SK-N-SH (cell line): Measurements from ENCODE around the gene B4GALNT4. TPM values are rescaled to one million over a fixed set of nuclear protein-coding genes. Genes with fewer than 3 reads are reported as not detected.
A peak's percentile ranks its signal among the peaks of the same experiment; 100 is the strongest.

Experiments used
- CTCF ChIA-PET: fragments of 300-600, 350-600 bp; formaldehyde crosslinking; extraction: SDS; loops from one replicate; lab custom pipeline; 2021; lab: Yijun Ruan, JAX
- POLR2A ChIA-PET: fragments of 350-600 bp; sonication (Branson Sonifier 250); formaldehyde crosslinking; extraction: SDS; loops from one replicate; lab custom pipeline; 2020; ENCODE audit warnings: antibody characterized with exemption, inconsistent platforms; lab: Yijun Ruan, JAX
- DNase-seq: peaks from one replicate; pipeline ENCODE4 v3.0.0; 2012
- H2AFZ ChIP-seq: fragments of 200-600 bp; sonication (generic); 2 replicates; pipeline ENCODE4 v1.8.1; 2016; ENCODE audit warnings: antibody characterized with exemption, mild to moderate bottlenecking, low read depth
- H3F3A ChIP-seq: fragments of 200-600 bp; sonication (generic); replicated peaks from 2 replicates; pipeline ENCODE3; 2016; ENCODE audit warnings: antibody characterized with exemption, mild to moderate bottlenecking; ENCODE audit not compliant: insufficient read depth
- H3K27ac ChIP-seq, 2 experiments: fragments of 200-500 bp in 1 of 2; fragments of 200-600 bp in 1 of 2; sonication (Bioruptor generic) in 1 of 2; sonication (generic), shearing (Covaris generic) in 1 of 2; 2 replicates each; pipeline versions ENCODE4 v1.5.1 to v1.6.1; 2014 to 2016; ENCODE audit warnings: low read depth in 2 of 2, inconsistent platforms in 1 of 2, low read length in 1 of 2, mild to moderate bottlenecking in 1 of 2, mixed read lengths in 1 of 2
- H3K27me3 ChIP-seq: fragments of 200-600 bp; sonication (generic), shearing (Covaris generic); 2 replicates; pipeline ENCODE4 v1.6.1; 2016; ENCODE audit warnings: mixed run types; ENCODE audit not compliant: insufficient read depth
- H3K36me3 ChIP-seq, 2 experiments: fragments of 200-500 bp in 1 of 2; fragments of 200-600 bp in 1 of 2; sonication (Bioruptor generic) in 1 of 2; sonication (generic) in 1 of 2; replicated peaks in 1 of 2; 2 replicates each; pipeline versions ENCODE3 to v1.5.1; 2014 to 2016; ENCODE audit warnings: low read length in 1 of 2, mild to moderate bottlenecking in 1 of 2; ENCODE audit not compliant: insufficient read depth in 2 of 2, control insufficient read depth in 1 of 2
- H3K4me1 ChIP-seq, 2 experiments: fragments of 200-500 bp in 1 of 2; fragments of 200-600 bp in 1 of 2; sonication (Bioruptor generic) in 1 of 2; sonication (generic), shearing (Covaris generic) in 1 of 2; 2 replicates each; pipeline versions ENCODE4 v1.5.1 to v1.6.1; 2014 to 2016; ENCODE audit warnings: low read depth in 1 of 2, low read length in 1 of 2, mixed run types in 1 of 2; ENCODE audit not compliant: insufficient read depth in 2 of 2, control insufficient read depth in 1 of 2
- H3K4me2 ChIP-seq: fragments of 200-600 bp; sonication (generic), shearing (Covaris generic); 2 replicates; pipeline ENCODE4 v1.6.1; 2017; ENCODE audit warnings: mixed run types
- H3K4me3 ChIP-seq, 2 experiments: fragments of 200-500 bp in 1 of 2; fragments of 200-600 bp in 1 of 2; sonication (Bioruptor generic) in 1 of 2; sonication (generic), shearing (Covaris generic) in 1 of 2; 2 replicates each; pipeline versions ENCODE4 v1.5.1 to v1.8.1; 2014 to 2016; ENCODE audit warnings: low read depth in 2 of 2, inconsistent platforms in 1 of 2, low read length in 1 of 2, mild to moderate bottlenecking in 1 of 2, mixed read lengths in 1 of 2, moderate library complexity in 1 of 2
- H3K79me2 ChIP-seq: fragments of 200-600 bp; sonication (generic); 2 replicates; pipeline ENCODE4 v1.8.1; 2017; ENCODE audit warnings: mild to moderate bottlenecking; ENCODE audit not compliant: insufficient read depth
- H3K9ac ChIP-seq: fragments of 200-600 bp; sonication (generic); 2 replicates; pipeline ENCODE4 v1.6.1; 2017; ENCODE audit warnings: mixed run types
- H3K9me2 ChIP-seq: fragments of 200-600 bp; sonication (generic); 2 replicates; pipeline ENCODE4 v1.6.1; 2017; ENCODE audit warnings: mixed run types
- H3K9me3 ChIP-seq: fragments of 200-600 bp; sonication (generic); 2 replicates; pipeline ENCODE4 v1.6.1; 2017; ENCODE audit warnings: mixed run types, mild to moderate bottlenecking, moderate library complexity
- H4K20me1 ChIP-seq: fragments of 200-600 bp; sonication (generic); 2 replicates; pipeline ENCODE4 v1.6.1; 2017; ENCODE audit warnings: mild to moderate bottlenecking, mixed run types; ENCODE audit not compliant: insufficient read depth
- CHD2 ChIP-seq: fragments of 150-350 bp; IDR thresholded peaks from 2 replicates; pipeline ENCODE4 v1.6.1; 2018; ENCODE audit warnings: low read length; ENCODE audit not compliant: partially characterized antibody
- EP300 ChIP-seq, 2 experiments: IDR thresholded peaks; 2 replicates each; pipeline versions ENCODE4 v1.4.0 to v1.6.1; 2012; ENCODE audit warnings: borderline replicate concordance in 1 of 2, low read depth in 1 of 2, low read length in 1 of 2
- FOXJ3 ChIP-seq: sonication (generic); formaldehyde crosslinking; IDR thresholded peaks from 2 replicates; pipeline ENCODE4 v1.5.1; 2020; ENCODE audit warnings: mild to moderate bottlenecking, missing genetic modification reagents
- JUND ChIP-seq: IDR thresholded peaks from 2 replicates; pipeline ENCODE4 v1.4.0; 2012
- MEF2A ChIP-seq: IDR thresholded peaks from 2 replicates; pipeline ENCODE4 v1.4.0; 2012; ENCODE audit warnings: low read depth, borderline replicate concordance
- NRF1 ChIP-seq: IDR thresholded peaks from 2 replicates; pipeline ENCODE4 v1.6.1; 2012; ENCODE audit warnings: low read depth, mild to moderate bottlenecking, low read length
- POLR2AphosphoS5 ChIP-seq: IDR thresholded peaks from 2 replicates; pipeline ENCODE4 v1.6.1; 2012; ENCODE audit warnings: low read depth, low read length
- RCOR1 ChIP-seq: fragments of 150-350 bp; IDR thresholded peaks from 2 replicates; pipeline ENCODE4 v1.6.1; 2017; ENCODE audit warnings: antibody characterized with exemption, low read length
- SIN3A ChIP-seq: IDR thresholded peaks from 2 replicates; pipeline ENCODE4 v1.6.1; 2012; ENCODE audit warnings: low read depth, mild to moderate bottlenecking, low read length, moderate library complexity, borderline replicate concordance
- TAF1 ChIP-seq: IDR thresholded peaks from 2 replicates; pipeline ENCODE4 v1.6.1; 2012; ENCODE audit warnings: low read depth, mild to moderate bottlenecking, low read length, moderate library complexity, borderline replicate concordance
- TCF12 ChIP-seq: IDR thresholded peaks from 2 replicates; pipeline ENCODE4 v1.4.0; 2012
- TEAD4 ChIP-seq: IDR thresholded peaks from 2 replicates; pipeline ENCODE4 v1.4.0; 2012; ENCODE audit warnings: mild to moderate bottlenecking, borderline replicate concordance; ENCODE audit not compliant: insufficient read depth
- USF2 ChIP-seq: fragments of 150-350 bp; IDR thresholded peaks from 2 replicates; pipeline ENCODE4 v1.6.1; 2017; ENCODE audit warnings: antibody characterized with exemption, low read length, low read depth, borderline replicate concordance
- YY1 ChIP-seq: IDR thresholded peaks from 2 replicates; pipeline ENCODE4 v1.4.0; 2012; ENCODE audit warnings: low read depth, mild to moderate bottlenecking
- WGBS: methylation state at CpG from one replicate; pipeline ENCODE4 v1.1.6; 2017; ENCODE audit warnings: low lambda C conversion rate; 5-methylcytosine and 5-hydroxymethylcytosine counted together
- polyA plus RNA-seq, 3 experiments: library from polyadenylated mRNA; depleted of rRNA; stranded (reverse); fragments of >200 nt; gene quantifications; 2 replicates each; pipeline ENCODE4 v1.2.3, GENCODE V29; 2012
- TF ChIP-seq, protein P1 (sequence below): fragments of 200-600 bp; sonication (generic); IDR thresholded peaks from 2 replicates; pipeline ENCODE4 v1.6.1; 2017; ENCODE audit warnings: antibody characterized with exemption, mild to moderate bottlenecking, moderate library complexity
- TF ChIP-seq, protein P2 (sequence below): IDR thresholded peaks from 2 replicates; pipeline ENCODE4 v1.4.0; 2012; ENCODE audit warnings: low read depth, borderline replicate concordance
- TF ChIP-seq, protein P3 (sequence below): IDR thresholded peaks from 2 replicates; pipeline ENCODE4; 2012

Gene B4GALNT4
- polyA plus RNA-seq, 1 of the 3 experiments (the other 2 are of a cell fraction), result 66.7 TPM

- TF ChIP-seq, protein P1, sequence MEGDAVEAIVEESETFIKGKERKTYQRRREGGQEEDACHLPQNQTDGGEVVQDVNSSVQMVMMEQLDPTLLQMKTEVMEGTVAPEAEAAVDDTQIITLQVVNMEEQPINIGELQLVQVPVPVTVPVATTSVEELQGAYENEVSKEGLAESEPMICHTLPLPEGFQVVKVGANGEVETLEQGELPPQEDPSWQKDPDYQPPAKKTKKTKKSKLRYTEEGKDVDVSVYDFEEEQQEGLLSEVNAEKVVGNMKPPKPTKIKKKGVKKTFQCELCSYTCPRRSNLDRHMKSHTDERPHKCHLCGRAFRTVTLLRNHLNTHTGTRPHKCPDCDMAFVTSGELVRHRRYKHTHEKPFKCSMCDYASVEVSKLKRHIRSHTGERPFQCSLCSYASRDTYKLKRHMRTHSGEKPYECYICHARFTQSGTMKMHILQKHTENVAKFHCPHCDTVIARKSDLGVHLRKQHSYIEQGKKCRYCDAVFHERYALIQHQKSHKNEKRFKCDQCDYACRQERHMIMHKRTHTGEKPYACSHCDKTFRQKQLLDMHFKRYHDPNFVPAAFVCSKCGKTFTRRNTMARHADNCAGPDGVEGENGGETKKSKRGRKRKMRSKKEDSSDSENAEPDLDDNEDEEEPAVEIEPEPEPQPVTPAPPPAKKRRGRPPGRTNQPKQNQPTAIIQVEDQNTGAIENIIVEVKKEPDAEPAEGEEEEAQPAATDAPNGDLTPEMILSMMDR, result no peak
- TF ChIP-seq, protein P2, sequence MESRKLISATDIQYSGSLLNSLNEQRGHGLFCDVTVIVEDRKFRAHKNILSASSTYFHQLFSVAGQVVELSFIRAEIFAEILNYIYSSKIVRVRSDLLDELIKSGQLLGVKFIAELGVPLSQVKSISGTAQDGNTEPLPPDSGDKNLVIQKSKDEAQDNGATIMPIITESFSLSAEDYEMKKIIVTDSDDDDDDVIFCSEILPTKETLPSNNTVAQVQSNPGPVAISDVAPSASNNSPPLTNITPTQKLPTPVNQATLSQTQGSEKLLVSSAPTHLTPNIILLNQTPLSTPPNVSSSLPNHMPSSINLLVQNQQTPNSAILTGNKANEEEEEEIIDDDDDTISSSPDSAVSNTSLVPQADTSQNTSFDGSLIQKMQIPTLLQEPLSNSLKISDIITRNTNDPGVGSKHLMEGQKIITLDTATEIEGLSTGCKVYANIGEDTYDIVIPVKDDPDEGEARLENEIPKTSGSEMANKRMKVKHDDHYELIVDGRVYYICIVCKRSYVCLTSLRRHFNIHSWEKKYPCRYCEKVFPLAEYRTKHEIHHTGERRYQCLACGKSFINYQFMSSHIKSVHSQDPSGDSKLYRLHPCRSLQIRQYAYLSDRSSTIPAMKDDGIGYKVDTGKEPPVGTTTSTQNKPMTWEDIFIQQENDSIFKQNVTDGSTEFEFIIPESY, result no peak
- TF ChIP-seq YY1 (no peak), NRF1 (no peak), CHD2 (no peak), JUND (no peak), TCF12 (no peak), POLR2AphosphoS5 (no peak), USF2 (no peak)
- TF ChIP-seq, protein P3, sequence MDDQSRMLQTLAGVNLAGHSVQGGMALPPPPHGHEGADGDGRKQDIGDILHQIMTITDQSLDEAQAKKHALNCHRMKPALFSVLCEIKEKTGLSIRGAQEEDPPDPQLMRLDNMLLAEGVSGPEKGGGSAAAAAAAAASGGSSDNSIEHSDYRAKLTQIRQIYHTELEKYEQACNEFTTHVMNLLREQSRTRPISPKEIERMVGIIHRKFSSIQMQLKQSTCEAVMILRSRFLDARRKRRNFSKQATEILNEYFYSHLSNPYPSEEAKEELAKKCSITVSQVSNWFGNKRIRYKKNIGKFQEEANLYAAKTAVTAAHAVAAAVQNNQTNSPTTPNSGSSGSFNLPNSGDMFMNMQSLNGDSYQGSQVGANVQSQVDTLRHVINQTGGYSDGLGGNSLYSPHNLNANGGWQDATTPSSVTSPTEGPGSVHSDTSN, result no peak
- DNase-seq, result no peak
- no peaks in the 10 kb centered on the region for H3K9me2 ChIP-seq
- H3K4me2 ChIP-seq, result no peak overlapping the region
- H3K27me3 ChIP-seq, result no peaks in the 10 kb centered on the region
- H2AFZ ChIP-seq, result no peak overlapping the region
- ChIA-PET CTCF (interaction anchor here (1.3 kb wide), 1 partner anchor 21 kb away, joined by 4 read pairs; no protein-coding TSS in a partner anchor), POLR2A (no interaction called here)
- no peaks in the 10 kb centered on the region for H3K9me3 ChIP-seq
- H3K9ac ChIP-seq, result no peak overlapping the region
- H3K4me1 ChIP-seq, result no peaks in the 10 kb centered on the region; a peak in 1 of 4 replicates
- no peaks in the 10 kb centered on the region for H3K36me3 ChIP-seq
- no peak overlapping the region for H3K27ac ChIP-seq
- H3K79me2 ChIP-seq, result no peaks in the 10 kb centered on the region
- WGBS, result 88% methylated on average over 26 of the region's 30 CpGs
- no peaks in the 10 kb centered on the region for H3F3A ChIP-seq
- no peaks in the 10 kb centered on the region for H4K20me1 ChIP-seq
- no peak overlapping the region for H3K4me3 ChIP-seq
Measured at GRCh38 chr11:325796-326591, 43.3 kb upstream of the B4GALNT4 start.

- Histone ChIP-seq H3K4me3 (no peak overlapping the region), H3K9ac (no peak overlapping the region), H3K4me1 (no peaks in the 10 kb centered on the region; a peak in 1 of 4 replicates), H3K9me3 (no peaks in the 10 kb centered on the region), H4K20me1 (no peaks in the 10 kb centered on the region), H3K27ac (no peak overlapping the region), H3K79me2 (no peaks in the 10 kb centered on the region), H3K36me3 (no peaks in the 10 kb centered on the region), H3K4me2 (no peak overlapping the region), H3K27me3 (no peaks in the 10 kb centered on the region), H3F3A (no peaks in the 10 kb centered on the region), H3K9me2 (no peaks in the 10 kb centered on the region), H2AFZ (no peak overlapping the region)
- POLR2A ChIA-PET, result no interaction called here
- peak; percentile 6 for DNase-seq
- WGBS, result 82% methylated on average over 4 of the region's 6 CpGs
- CTCF ChIA-PET, result interaction anchor here (1.3 kb wide), 1 partner anchor 21 kb away, joined by 4 read pairs; no protein-coding TSS in a partner anchor
- no peak for TF ChIP-seq SIN3A
- TF ChIP-seq USF2, result no peak
- TF ChIP-seq, protein P3, result no peak
- TF ChIP-seq TEAD4, result no peak
- TF ChIP-seq CHD2, result no peak
- no peak for TF ChIP-seq FOXJ3 (CRISPR knock-in tag)
- TF ChIP-seq RCOR1, result no peak
- TF ChIP-seq EP300 (IDR thresholded peaks at IDR 0.05; ENCODE audit: borderline replicate concordance in 1 of 2, low read depth in 1 of 2, low read length in 1 of 2), result no peak
- TF ChIP-seq MEF2A, result no peak
- TF ChIP-seq TAF1, result no peak
Measured at GRCh38 chr11:326592-326841, 42.8 kb upstream of the B4GALNT4 start.
